ENCODE results near the gene TNNC1.

Gene TNNC1

DNA sequence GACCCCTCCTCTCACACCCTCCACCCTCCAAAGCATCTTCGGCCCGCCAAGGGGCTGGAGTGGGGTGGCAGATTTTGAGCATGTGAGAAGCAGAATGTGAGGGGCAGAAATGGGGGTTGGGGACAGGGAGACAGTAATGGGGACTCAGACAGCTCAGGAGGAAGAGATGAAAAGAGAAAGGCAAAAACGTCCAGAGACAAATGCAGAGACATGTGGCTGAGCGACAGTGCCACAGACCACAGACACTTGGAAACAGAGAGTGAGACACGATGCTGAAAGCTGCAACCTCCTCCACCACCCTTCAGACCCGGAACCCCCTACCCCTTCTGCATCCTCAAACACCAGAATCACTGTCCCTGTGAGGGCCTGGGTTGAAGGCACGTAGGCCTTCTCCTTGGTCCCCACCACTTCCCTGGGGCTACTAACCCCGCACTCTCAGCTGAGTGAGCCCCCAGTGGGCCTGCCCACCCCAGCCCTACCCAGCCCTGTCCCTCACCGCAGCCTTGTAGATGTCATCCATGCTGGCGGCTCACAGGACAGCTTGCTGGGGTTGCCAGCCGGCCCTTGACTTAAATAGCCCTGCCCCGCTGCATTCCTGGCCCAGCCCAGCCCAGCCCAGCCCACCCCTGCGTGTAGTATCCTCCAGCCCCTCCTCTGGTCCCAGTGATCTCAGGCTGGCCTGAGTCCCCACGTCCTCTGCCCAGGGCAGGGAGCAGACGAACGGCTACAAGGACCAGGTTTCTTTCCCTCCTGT, at the start of gene TNNC1:
Gene TNNC1, minus strand, starts transcription at position 546 of the 754 bp plus-strand sequence. Its CDS starts 26 bp downstream, at position 520.
- no peak for DNase-seq (ENCODE audit: low read depth, low spot score)
- in situ Hi-C loops (cut with HindIII; ENCODE audit: low sequenced_read_pairs) = no loop called here
- TF ChIP-seq, protein P1, sequence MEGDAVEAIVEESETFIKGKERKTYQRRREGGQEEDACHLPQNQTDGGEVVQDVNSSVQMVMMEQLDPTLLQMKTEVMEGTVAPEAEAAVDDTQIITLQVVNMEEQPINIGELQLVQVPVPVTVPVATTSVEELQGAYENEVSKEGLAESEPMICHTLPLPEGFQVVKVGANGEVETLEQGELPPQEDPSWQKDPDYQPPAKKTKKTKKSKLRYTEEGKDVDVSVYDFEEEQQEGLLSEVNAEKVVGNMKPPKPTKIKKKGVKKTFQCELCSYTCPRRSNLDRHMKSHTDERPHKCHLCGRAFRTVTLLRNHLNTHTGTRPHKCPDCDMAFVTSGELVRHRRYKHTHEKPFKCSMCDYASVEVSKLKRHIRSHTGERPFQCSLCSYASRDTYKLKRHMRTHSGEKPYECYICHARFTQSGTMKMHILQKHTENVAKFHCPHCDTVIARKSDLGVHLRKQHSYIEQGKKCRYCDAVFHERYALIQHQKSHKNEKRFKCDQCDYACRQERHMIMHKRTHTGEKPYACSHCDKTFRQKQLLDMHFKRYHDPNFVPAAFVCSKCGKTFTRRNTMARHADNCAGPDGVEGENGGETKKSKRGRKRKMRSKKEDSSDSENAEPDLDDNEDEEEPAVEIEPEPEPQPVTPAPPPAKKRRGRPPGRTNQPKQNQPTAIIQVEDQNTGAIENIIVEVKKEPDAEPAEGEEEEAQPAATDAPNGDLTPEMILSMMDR (IDR thresholded peaks at IDR 0.05; ENCODE audit: low read depth, low read length) = no peak
- H3K4me3 ChIP-seq (ENCODE audit: low read depth, low read length) = peak within 1 kb of the TSS; percentile 93

DNA sequence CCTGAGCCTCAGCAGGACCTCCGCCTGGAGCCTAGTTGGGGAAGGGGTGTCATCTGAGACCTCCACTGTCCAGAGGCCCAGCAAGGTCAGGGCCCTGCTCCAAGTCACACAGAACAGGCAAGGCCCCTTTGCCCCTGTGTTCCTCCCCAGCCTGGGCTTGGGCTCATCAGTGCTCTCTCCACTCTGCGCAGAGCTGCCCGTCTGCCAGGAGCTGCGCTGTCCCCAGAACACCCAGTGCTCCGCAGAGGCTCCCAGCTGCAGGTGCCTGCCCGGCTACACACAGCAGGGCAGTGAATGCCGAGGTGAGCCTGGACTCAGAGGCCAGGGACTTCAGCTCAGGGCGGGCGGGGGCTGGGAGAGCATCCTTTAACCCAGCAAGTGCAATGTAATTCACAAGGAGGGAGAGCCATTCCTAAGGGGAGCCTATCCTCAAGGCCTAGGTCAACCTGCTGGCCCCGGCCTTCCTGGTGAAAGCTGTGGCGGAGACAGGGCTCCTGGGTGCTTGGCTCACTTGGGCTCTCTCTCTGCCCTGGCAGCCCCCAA, 49.0 kb upstream of the TNNC1 start:
- DNase-seq (ENCODE audit: low read depth, low spot score) = no peak
- H3K4me3 ChIP-seq (ENCODE audit: low read depth, low read length) = no peak overlapping the region
- in situ Hi-C loops (cut with HindIII; ENCODE audit: low sequenced_read_pairs) = no loop called here
- TF ChIP-seq, protein P1 (IDR thresholded peaks at IDR 0.05; ENCODE audit: low read depth, low read length) = no peak

DNA sequence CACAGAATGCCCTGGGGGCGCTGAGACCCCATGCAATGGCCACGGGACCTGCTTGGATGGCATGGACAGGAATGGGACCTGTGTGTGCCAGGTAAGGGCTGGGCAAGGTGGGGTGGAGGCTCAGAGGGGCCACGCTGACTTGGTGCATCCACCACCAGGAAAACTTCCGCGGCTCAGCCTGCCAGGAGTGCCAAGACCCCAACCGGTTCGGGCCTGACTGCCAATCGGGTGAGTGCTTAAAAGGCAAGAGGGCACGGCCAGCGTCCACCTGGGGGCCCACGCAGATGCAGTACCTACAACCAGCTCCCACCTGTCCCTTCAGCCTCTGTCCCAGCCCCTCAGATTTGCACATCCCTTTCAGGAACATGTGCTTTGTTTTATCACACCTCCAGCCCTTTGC, 48.2 kb upstream of the TNNC1 start:
- TF ChIP-seq, protein P1 (IDR thresholded peaks at IDR 0.05; ENCODE audit: low read depth, low read length) = no peak
- in situ Hi-C loops (cut with HindIII; ENCODE audit: low sequenced_read_pairs) = no loop called here

DNA sequence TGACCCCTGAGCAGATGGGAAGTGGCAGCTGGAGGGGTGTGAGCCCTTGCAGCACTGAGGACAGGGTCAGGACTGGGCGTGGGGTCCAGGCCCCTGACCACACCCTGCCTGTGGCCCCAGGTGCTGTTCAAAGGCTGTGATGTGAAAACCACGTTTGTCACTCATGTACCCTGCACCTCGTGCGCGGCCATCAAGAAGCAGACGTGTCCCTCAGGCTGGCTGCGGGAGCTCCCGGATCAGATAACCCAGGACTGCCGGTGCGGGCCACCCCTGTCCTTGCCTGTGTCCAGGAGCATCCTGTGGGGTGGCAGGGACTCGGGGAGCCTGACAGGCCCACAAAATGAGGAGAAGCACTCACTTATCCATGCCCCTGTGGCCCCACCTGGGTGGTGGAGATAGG, 47.2 kb upstream of the TNNC1 start:
- DNase-seq (ENCODE audit: low read depth, low spot score) = no peak
- H3K4me3 ChIP-seq (ENCODE audit: low read depth, low read length) = no peak overlapping the region
- TF ChIP-seq, protein P1 (IDR thresholded peaks at IDR 0.05; ENCODE audit: low read depth, low read length) = no peak
- in situ Hi-C loops (cut with HindIII; ENCODE audit: low sequenced_read_pairs) = no loop called here

More for the DNA sequence above, 48.2 kb upstream of the TNNC1 start:
- no peak for DNase-seq (ENCODE audit: low read depth, low spot score)
- H3K4me3 ChIP-seq (ENCODE audit: low read depth, low read length) = no peak overlapping the region

DNA sequence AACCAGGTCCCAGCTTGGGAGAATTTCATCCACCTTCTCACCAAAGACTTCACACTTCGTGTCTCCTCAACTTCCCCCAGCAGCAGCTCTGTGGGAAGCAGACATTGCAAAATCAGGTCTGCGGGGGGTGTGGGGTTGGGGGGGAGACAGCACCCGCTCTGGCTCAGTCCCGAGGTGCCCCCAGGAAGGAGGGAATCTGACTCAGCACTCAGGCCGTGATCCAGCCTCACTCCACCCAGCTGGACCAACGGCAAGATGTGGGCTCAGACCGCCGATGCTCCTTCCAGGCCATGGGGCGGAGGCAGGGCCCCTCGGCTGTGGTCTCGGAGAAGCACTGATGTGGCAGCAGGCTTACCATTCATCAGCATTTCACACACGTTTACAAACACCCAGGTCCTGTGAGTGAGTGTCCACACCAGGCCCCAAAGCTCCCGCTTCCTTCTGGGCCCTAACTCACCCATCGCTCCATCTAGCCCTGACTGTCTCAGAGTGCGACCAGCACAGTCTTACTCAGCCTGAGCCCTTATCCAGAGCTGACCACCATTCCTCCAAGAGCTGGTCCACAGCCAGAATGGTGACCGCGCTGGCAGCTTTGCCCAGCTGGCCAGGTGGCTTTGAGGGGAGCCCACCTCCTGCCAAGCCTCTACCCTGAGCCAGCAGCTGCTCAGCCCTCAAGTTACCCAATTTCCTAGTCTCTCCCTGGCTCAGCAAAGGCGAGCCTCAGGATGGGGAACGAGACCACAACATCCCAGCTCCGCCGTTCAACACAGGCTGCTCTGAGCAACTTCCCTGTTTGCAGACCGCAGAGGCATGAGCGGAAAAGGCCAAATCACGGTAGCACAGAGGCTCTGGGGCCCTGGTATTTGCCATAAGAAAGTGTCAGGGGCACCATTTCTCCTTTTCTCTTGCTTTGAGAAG, 44.6 kb upstream of the TNNC1 start:
- DNase-seq (ENCODE audit: low read depth, low spot score) = peak; percentile 68
- no peak overlapping the region for H3K4me3 ChIP-seq (ENCODE audit: low read depth, low read length)
- in situ Hi-C loops (cut with HindIII; ENCODE audit: low sequenced_read_pairs) = no loop called here
- TF ChIP-seq, protein P1 (IDR thresholded peaks at IDR 0.05; ENCODE audit: low read depth, low read length) = no peak

DNA sequence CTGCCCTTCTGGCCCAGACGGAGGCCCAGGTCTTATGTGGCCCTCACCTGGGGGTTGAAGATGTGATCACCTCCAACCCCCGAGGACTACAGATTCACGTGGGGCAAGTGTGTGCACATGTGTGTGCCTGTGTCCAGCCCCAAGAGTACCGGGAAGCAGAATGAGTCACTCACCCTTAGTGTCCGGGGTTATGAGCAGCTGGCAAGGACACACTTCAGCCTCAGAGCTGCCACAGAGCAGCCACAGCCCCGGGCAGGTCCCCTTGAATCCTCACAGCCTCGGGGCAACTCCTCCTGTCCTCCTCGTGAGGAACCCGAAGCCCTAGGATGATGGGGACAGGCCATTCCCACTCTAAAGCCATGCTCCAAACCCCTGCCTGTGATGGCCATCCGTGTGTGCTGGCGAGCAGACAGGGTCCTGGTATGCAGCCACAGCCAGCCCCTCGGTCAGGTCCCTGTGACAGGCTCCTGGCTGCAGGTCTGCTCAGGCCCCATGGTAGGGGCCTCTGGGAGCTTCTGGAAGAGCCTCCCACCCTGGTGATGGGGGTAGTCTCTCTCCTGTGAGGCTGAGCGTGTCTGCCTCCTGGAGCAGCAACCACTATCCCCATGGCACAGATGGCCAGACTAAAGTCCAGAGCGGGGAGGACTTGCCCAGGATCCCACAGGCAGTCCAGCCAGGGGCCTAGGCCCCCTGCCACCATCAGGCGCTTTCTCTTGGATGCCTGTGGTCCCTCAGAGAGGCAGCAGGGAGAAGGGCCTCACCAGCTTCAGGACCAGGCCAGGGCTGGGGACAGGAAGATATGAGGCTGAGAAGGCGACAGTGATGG, 42.1 kb upstream of the TNNC1 start:
- H3K4me3 ChIP-seq (ENCODE audit: low read depth, low read length) = no peak overlapping the region
- TF ChIP-seq, protein P1 (IDR thresholded peaks at IDR 0.05; ENCODE audit: low read depth, low read length) = no peak
- DNase-seq (ENCODE audit: low read depth, low spot score) = peak; percentile 30
- in situ Hi-C loops (cut with HindIII; ENCODE audit: low sequenced_read_pairs) = no loop called here
